ENCODE measurements around the gene CCDC181.

DNA sequence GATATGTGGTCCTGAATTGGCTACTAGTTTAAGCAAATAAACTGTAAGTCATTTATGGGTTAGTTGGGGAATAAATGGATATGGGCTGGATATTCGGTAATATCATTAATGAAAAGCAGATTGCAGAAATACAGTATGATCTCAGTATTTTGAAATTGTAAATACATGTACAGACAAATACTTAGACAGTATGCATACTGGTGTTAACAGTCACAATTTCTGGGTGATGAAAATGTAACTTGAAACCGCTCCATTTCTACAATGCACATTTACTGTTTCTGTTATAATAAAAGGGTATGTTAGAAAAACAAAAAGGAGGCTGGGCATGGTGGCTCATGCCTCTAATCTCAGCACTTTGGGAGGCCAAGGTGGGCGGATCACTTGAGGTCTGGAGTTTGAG, 31.3 kb downstream of the CCDC181 start:
- TF ChIP-seq, protein P1, sequence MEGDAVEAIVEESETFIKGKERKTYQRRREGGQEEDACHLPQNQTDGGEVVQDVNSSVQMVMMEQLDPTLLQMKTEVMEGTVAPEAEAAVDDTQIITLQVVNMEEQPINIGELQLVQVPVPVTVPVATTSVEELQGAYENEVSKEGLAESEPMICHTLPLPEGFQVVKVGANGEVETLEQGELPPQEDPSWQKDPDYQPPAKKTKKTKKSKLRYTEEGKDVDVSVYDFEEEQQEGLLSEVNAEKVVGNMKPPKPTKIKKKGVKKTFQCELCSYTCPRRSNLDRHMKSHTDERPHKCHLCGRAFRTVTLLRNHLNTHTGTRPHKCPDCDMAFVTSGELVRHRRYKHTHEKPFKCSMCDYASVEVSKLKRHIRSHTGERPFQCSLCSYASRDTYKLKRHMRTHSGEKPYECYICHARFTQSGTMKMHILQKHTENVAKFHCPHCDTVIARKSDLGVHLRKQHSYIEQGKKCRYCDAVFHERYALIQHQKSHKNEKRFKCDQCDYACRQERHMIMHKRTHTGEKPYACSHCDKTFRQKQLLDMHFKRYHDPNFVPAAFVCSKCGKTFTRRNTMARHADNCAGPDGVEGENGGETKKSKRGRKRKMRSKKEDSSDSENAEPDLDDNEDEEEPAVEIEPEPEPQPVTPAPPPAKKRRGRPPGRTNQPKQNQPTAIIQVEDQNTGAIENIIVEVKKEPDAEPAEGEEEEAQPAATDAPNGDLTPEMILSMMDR (IDR thresholded peaks at IDR 0.05) = no peak
- TF ChIP-seq, protein P2, sequence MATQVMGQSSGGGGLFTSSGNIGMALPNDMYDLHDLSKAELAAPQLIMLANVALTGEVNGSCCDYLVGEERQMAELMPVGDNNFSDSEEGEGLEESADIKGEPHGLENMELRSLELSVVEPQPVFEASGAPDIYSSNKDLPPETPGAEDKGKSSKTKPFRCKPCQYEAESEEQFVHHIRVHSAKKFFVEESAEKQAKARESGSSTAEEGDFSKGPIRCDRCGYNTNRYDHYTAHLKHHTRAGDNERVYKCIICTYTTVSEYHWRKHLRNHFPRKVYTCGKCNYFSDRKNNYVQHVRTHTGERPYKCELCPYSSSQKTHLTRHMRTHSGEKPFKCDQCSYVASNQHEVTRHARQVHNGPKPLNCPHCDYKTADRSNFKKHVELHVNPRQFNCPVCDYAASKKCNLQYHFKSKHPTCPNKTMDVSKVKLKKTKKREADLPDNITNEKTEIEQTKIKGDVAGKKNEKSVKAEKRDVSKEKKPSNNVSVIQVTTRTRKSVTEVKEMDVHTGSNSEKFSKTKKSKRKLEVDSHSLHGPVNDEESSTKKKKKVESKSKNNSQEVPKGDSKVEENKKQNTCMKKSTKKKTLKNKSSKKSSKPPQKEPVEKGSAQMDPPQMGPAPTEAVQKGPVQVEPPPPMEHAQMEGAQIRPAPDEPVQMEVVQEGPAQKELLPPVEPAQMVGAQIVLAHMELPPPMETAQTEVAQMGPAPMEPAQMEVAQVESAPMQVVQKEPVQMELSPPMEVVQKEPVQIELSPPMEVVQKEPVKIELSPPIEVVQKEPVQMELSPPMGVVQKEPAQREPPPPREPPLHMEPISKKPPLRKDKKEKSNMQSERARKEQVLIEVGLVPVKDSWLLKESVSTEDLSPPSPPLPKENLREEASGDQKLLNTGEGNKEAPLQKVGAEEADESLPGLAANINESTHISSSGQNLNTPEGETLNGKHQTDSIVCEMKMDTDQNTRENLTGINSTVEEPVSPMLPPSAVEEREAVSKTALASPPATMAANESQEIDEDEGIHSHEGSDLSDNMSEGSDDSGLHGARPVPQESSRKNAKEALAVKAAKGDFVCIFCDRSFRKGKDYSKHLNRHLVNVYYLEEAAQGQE (IDR thresholded peaks at IDR 0.05; ENCODE audit: low read depth, low read length) = no peak
- TF ChIP-seq EP300 (IDR thresholded peaks at IDR 0.05; ENCODE audit: borderline replicate concordance in 1 of 2, low read depth in 1 of 2, low read length in 1 of 2) (no peak), GATA2 (CRISPR knock-in tag; IDR thresholded peaks at IDR 0.05) (no peak), POLR2AphosphoS5 (IDR thresholded peaks at IDR 0.05; ENCODE audit: low read depth, low read length) (no peak), NRF1 (IDR thresholded peaks at IDR 0.05; ENCODE audit: low read depth, low read length) (no peak), EZH2phosphoT487 (IDR thresholded peaks at IDR 0.05; ENCODE audit: borderline replicate concordance, low read depth) (no peak), SIN3A (IDR thresholded peaks at IDR 0.05; ENCODE audit: borderline replicate concordance, low read depth, low read length) (no peak), YY1 (IDR thresholded peaks at IDR 0.05; ENCODE audit: low read depth) (no peak), RFX5 (IDR thresholded peaks at IDR 0.05; ENCODE audit: low read length) (no peak), ELF1 (IDR thresholded peaks at IDR 0.05) (no peak), TAF1 (IDR thresholded peaks at IDR 0.05; ENCODE audit: borderline replicate concordance, low read depth, low read length) (no peak)
- TF ChIP-seq, protein P3, sequence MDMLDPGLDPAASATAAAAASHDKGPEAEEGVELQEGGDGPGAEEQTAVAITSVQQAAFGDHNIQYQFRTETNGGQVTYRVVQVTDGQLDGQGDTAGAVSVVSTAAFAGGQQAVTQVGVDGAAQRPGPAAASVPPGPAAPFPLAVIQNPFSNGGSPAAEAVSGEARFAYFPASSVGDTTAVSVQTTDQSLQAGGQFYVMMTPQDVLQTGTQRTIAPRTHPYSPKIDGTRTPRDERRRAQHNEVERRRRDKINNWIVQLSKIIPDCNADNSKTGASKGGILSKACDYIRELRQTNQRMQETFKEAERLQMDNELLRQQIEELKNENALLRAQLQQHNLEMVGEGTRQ (IDR thresholded peaks at IDR 0.05; ENCODE audit: borderline replicate concordance, low read depth, low read length) = no peak
- TF ChIP-seq, protein P4, sequence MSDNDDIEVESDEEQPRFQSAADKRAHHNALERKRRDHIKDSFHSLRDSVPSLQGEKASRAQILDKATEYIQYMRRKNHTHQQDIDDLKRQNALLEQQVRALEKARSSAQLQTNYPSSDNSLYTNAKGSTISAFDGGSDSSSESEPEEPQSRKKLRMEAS (IDR thresholded peaks at IDR 0.05; ENCODE audit: low read depth) = no peak

Data from SK-N-SH (cell line).